K562 (cell line): ENCODE measurements around the gene FRMD1. TPM values are rescaled to one million over a fixed set of nuclear protein-coding genes. Genes with fewer than 3 reads are reported as not detected.

Experiments
- ATAC-seq: fragments of 200-7000 bp; cut with Tn5 transposase; 3 replicates; pipeline ENCODE4 v1.9.1; 2020; ENCODE audit warnings: moderate library complexity
- BruUV-seq: library from RNA; stranded (reverse); fragments of 400-500 nt; replicated peaks from 2 replicates; lab custom pipeline; 2021; lab: Mats Ljungman, UMichigan
- CTCF ChIA-PET: fragments of 300-600 bp; formaldehyde crosslinking; extraction: SDS; loops from one replicate; lab custom pipeline; 2021; ENCODE audit warnings: low intra/inter-chr PET ratio; lab: Yijun Ruan, JAX
- POLR2A ChIA-PET: fragments of 300-600, 350-650 bp; sonication (Branson Sonifier 250); formaldehyde crosslinking; extraction: SDS; loops from one replicate; lab custom pipeline; 2021; ENCODE audit warnings: antibody characterized with exemption, inconsistent platforms; lab: Yijun Ruan, JAX
- DNase-seq, 4 experiments: peaks; one replicate each; pipeline versions ENCODE4 v3.0.0 to v3.0.0-alpha.2; 2011 to 2018; ENCODE audit warnings: low spot score in 3 of 4, mixed read lengths in 3 of 4; ENCODE audit errors: extremely low read depth in 1 of 4
- FAIRE-seq: peaks from 2 replicates; lab custom pipeline; 2011; peaks lifted over from hg19 to GRCh38; lab: Jason Lieb, UNC
- H2AFZ ChIP-seq: 2 replicates; pipeline ENCODE4 v1.6.0; 2011; ENCODE audit warnings: low read depth, low read length, control low read depth, inconsistent platforms
- H3K27ac ChIP-seq: fragments of 200-600 bp; 3 replicates; pipeline ENCODE4 v1.8.0; 2011; ENCODE audit warnings: low read depth, mild to moderate bottlenecking, control low read depth, inconsistent platforms, low read length, moderate library complexity, mixed read lengths; ENCODE audit errors: extremely low read depth
- H3K27me3 ChIP-seq, 2 experiments: fragments of 300-600 bp in 1 of 2; 2 replicates in 1 of 2; 3 replicates in 1 of 2; pipeline versions ENCODE4 v1.6.0 to v1.8.0; 2011; ENCODE audit warnings: inconsistent platforms in 2 of 2, low read length in 2 of 2, mild to moderate bottlenecking in 1 of 2, mixed read lengths in 1 of 2, moderate library complexity in 1 of 2; ENCODE audit not compliant: control insufficient read depth in 2 of 2, insufficient read depth in 2 of 2
- H3K36me3 ChIP-seq: fragments of 300-600 bp; 3 replicates; pipeline ENCODE4 v1.8.0; 2011; ENCODE audit warnings: mild to moderate bottlenecking, low read length, inconsistent platforms; ENCODE audit not compliant: control insufficient read depth, insufficient read depth
- H3K4me1 ChIP-seq, 2 experiments: fragments of 200-600 bp in 1 of 2; replicated peaks in 1 of 2; 2 replicates in 1 of 2; 3 replicates in 1 of 2; pipeline versions ENCODE4 v1.5.1 to v1.8.0; 2011; ENCODE audit warnings: inconsistent platforms in 2 of 2, low read length in 2 of 2, mild to moderate bottlenecking in 1 of 2, mixed read lengths in 1 of 2, moderate library complexity in 1 of 2; ENCODE audit not compliant: control insufficient read depth in 2 of 2, insufficient read depth in 2 of 2
- H3K4me2 ChIP-seq: 2 replicates; pipeline ENCODE4 v1.6.1; 2011; ENCODE audit warnings: low read length, control low read depth, inconsistent platforms, mixed read lengths; ENCODE audit not compliant: insufficient read depth
- H3K4me3 ChIP-seq: fragments of 200-600 bp; sonication (generic), shearing (Covaris generic); 2 replicates; pipeline ENCODE4 v1.5.1; 2016; ENCODE audit warnings: control low read depth, inconsistent platforms
- H3K79me2 ChIP-seq: fragments of 200-600 bp; 3 replicates; pipeline ENCODE4 v1.8.0; 2011; ENCODE audit warnings: low read length, inconsistent platforms; ENCODE audit not compliant: control insufficient read depth, insufficient read depth
- H3K9ac ChIP-seq, 2 experiments: 2 replicates each; pipeline versions ENCODE4 v1.6.0 to v1.6.1; 2011; ENCODE audit warnings: low read depth in 2 of 2, low read length in 2 of 2, control low read depth in 1 of 2, inconsistent platforms in 1 of 2, mild to moderate bottlenecking in 1 of 2, mixed read lengths in 1 of 2; ENCODE audit not compliant: insufficient read depth in 1 of 2
- H3K9me1 ChIP-seq: one replicate; pipeline ENCODE4 v1.6.0; 2011; ENCODE audit warnings: inconsistent platforms, mild to moderate bottlenecking, low read length, moderate library complexity; ENCODE audit not compliant: control insufficient read depth, insufficient read depth
- H3K9me3 ChIP-seq: replicated peaks from 2 replicates; pipeline ENCODE4 v1.5.1; 2011; ENCODE audit warnings: low read depth, low read length, inconsistent platforms; ENCODE audit not compliant: control insufficient read depth, insufficient read depth
- H4K20me1 ChIP-seq: replicated peaks from 2 replicates; pipeline ENCODE4 v1.6.1; 2011; ENCODE audit warnings: low read length, inconsistent platforms, mixed read lengths; ENCODE audit not compliant: control insufficient read depth, insufficient read depth
- ATF1 ChIP-seq, 2 experiments: fragments of 450-650 bp in 1 of 2; IDR thresholded peaks; 2 replicates each; pipeline ENCODE4 v1.6.1; 2016; ENCODE audit warnings: missing compliant biosample characterization in 1 of 2, missing genetic modification characterization in 1 of 2
- CBX8 ChIP-seq: fragments of 200-600 bp; sonication (generic); IDR thresholded peaks from 2 replicates; pipeline ENCODE4 v1.6.1; 2012; ENCODE audit warnings: borderline replicate concordance, mixed run types, low read depth, mild to moderate bottlenecking, moderate library complexity, mixed read lengths, low read length, control low read depth, inconsistent platforms; ENCODE audit not compliant: poor library complexity, severe bottlenecking; ENCODE audit errors: extremely low read depth
- DMBX1 ChIP-seq: fragments of 250-450 bp; sonication (Bioruptor Pico); IDR thresholded peaks from 2 replicates; pipeline ENCODE4 v1.8.0; 2022; ENCODE audit warnings: inconsistent platforms, mild to moderate bottlenecking, moderate library complexity, borderline replicate concordance
- EZH2 ChIP-seq: IDR thresholded peaks from 2 replicates; pipeline ENCODE4 v1.6.1; 2012; ENCODE audit warnings: low read depth, mild to moderate bottlenecking, inconsistent platforms, low read length, borderline replicate concordance
- KLF1 ChIP-seq: fragments of 450-650 bp; IDR thresholded peaks from 2 replicates; pipeline ENCODE4 v1.6.1; 2016; ENCODE audit warnings: missing genetic modification characterization, missing compliant biosample characterization
- L3MBTL2 ChIP-seq: fragments of 450-650 bp; IDR thresholded peaks from 2 replicates; pipeline ENCODE4 v1.6.1; 2016; ENCODE audit warnings: mild to moderate bottlenecking, moderate library complexity
- SPI1 ChIP-seq: IDR thresholded peaks from 2 replicates; pipeline ENCODE4 v1.6.1; 2011; ENCODE audit warnings: low read depth, low read length, control low read depth, borderline replicate concordance
- SRSF9 ChIP-seq: fragments of 200-400 bp; formaldehyde crosslinking; IDR thresholded peaks from 2 replicates; pipeline ENCODE4 v1.6.1; 2017; ENCODE audit warnings: low read depth, low read length, borderline replicate concordance
- TCF3 ChIP-seq: sonication (generic); formaldehyde crosslinking; IDR thresholded peaks from 2 replicates; pipeline ENCODE4 v1.4.0; 2020; ENCODE audit warnings: mild to moderate bottlenecking, missing genetic modification reagents
- TOE1 ChIP-seq, 2 experiments: fragments of 450-650 bp in 1 of 2; sonication (generic) in 1 of 2; formaldehyde crosslinking in 1 of 2; IDR thresholded peaks; 2 replicates each; pipeline versions ENCODE4 v1.7.1 to v1.8.0; 2016 to 2022; ENCODE audit warnings: borderline replicate concordance in 2 of 2, mild to moderate bottlenecking in 2 of 2, antibody characterized with exemption in 1 of 2, inconsistent platforms in 1 of 2, low read depth in 1 of 2, missing genetic modification reagents in 1 of 2, moderate library complexity in 1 of 2
- ZNF263 ChIP-seq: sonication (generic); formaldehyde crosslinking; IDR thresholded peaks from 2 replicates; pipeline ENCODE4 v1.8.0; 2022; ENCODE audit warnings: mild to moderate bottlenecking, missing genetic modification reagents, borderline replicate concordance
- WGBS: fragments of 100-300 bp; shearing (Covaris generic); methylation state at CpG from one replicate; pipeline ENCODE4 v1.1.6; 2016; ENCODE audit warnings: low coverage, mixed read lengths; ENCODE audit not compliant: insufficient coverage; ENCODE audit errors: missing lambda C conversion rate; 5-methylcytosine and 5-hydroxymethylcytosine counted together
- in situ Hi-C: fragments of 300-500 bp; cut with MboI; formaldehyde crosslinking; loops from 4 replicates; pipeline ENCODE4 v1.15.0; 2018; ENCODE audit warnings: inconsistent platforms, mixed read lengths
- intact Hi-C: fragments of 100-400 bp; cut with micrococcal nuclease; formaldehyde crosslinking; loops from 2 replicates; pipeline ENCODE4 v1.14.2; 2022
- polyA plus RNA-seq, 8 experiments: library from polyadenylated mRNA; depleted of rRNA in 4 of 8; stranded (reverse) in 5 of 8; unstranded in 3 of 8; fragments of >200 nt; fragmentation: Nextera tagmentation in 2 of 8; fragmentation: Illumina TruSeq in 1 of 8; extraction: Ambion mirVana in 2 of 8; extraction: Trizol in 1 of 8; gene quantifications; 2 replicates each; pipeline versions ENCODE4 v1.2.1 to v1.2.3, GENCODE V29; 2011 to 2014; ENCODE audit warnings: inconsistent platforms in 1 of 8, missing spikeins in 1 of 8
- total RNA-seq, 7 experiments: library from RNA; depleted of rRNA in 6 of 7; stranded (reverse); fragments of >200 nt in 6 of 7; fragmentation: Illumina TruSeq in 2 of 7; extraction: Trizol in 2 of 7; gene quantifications; 2 replicates each; pipeline versions ENCODE4 v1.2.1 to v1.2.3, GENCODE V29; 2011 to 2021; ENCODE audit warnings: low replicate concordance in 1 of 7
- TF ChIP-seq, protein P1 (sequence below), 2 experiments: fragments of 200-800 bp in 1 of 2; sonication (Bioruptor generic) in 1 of 2; sonication (generic) in 1 of 2; formaldehyde crosslinking in 1 of 2; IDR thresholded peaks in 1 of 2; conservative IDR thresholded peaks in 1 of 2; 2 replicates each; pipeline versions ENCODE4 v1.5.0 to v1.6.1; 2016 to 2020; ENCODE audit warnings: missing compliant biosample characterization in 1 of 2, missing genetic modification characterization in 1 of 2, missing genetic modification reagents in 1 of 2
- TF ChIP-seq, protein P2 (sequence below): fragments of 450-650 bp; IDR thresholded peaks from 2 replicates; pipeline ENCODE4 v1.6.1; 2018; ENCODE audit not compliant: partially characterized antibody

The FRMD1 gene
- total and polyA plus RNA-seq, 9 of the 15 experiments (the other 6 are each of a cell fraction or from before 2014, with no cell fraction given), result 0.01 to 0.04 (median 0.01) TPM; not detected in 6

DNA sequence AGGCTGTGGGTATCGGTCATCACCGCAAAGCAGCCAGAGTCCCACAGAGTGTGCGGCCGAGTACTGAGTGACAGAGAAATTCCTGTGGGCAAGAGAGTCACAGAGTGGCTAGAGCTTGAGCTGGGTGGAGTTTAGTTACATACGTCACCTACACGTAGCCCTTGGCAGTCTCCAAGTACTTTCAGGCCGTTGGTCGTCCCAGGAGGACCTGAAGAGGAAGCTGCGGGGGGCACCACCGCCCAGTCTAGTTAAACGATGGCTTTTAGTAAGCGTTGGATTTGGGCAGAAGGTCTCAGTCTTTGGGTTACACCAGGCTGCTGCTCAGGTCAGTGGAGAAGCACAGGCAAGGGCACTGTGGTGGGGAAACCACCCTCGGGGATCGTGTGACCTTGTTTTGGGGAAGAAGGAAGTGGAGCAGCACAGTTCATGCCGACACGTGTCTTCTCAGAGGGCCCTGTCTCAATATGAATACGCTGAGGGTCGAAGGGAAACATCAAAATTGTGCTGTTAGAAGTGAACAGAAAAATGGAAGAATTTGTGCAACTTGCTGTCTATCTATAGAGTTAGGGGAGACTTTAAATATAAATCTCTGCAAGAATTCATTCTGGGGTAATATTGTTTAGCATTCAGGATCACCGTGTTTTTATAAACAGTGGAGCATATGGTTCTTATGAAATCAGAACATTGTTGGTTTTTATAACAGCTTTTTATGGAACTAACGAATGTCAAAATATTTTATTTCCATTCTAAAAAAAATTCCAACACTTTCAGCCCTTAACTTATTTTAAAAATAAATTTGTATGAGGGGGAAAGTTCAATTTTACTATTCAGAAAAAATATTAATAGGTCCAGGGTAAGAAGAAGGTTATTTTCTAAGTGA, 52.9 kb downstream of the FRMD1 start:
- Histone ChIP-seq H4K20me1 (no peaks in the 10 kb centered on the region), H2AFZ (0 out of 2 replicates have a peak overlapping the region, but pooled peaks have one; percentile 33), H3K4me1 (peaks cover 0 to 9% of the 10 kb centered on the region in 2 experiments; a peak in 3 of 5 replicates), H3K9me3 (no peaks in the 10 kb centered on the region), H3K27ac (no peak overlapping the region), H3K4me2 (no peak overlapping the region; the same call in 1 of the 2 replicates), H3K4me3 (no peak overlapping the region), H3K27me3 (peaks cover 31 to 57% of the 10 kb centered on the region in 2 experiments), H3K9ac (no peak overlapping the region), H3K9me1 (no peaks in the 10 kb centered on the region), H3K79me2 (no peaks in the 10 kb centered on the region), H3K36me3 (no peaks in the 10 kb centered on the region)
- 10% methylated on average over 20 of the region's 20 CpGs for WGBS
- peak; percentile 60 for ATAC-seq
- FAIRE-seq, result no peak
- no TSS peak for BruUV-seq
- no peak for DNase-seq
- CTCF ChIA-PET, result no interaction called here
- in situ Hi-C loops (no loop called here), intact Hi-C loops (no loop called here)
- POLR2A ChIA-PET, result interaction anchor here (0.5 kb wide), 1 partner anchor 443 kb away, joined by 3 read pairs; no protein-coding TSS in a partner anchor
- TF ChIP-seq KLF1 (tag) (0 out of 2 replicates have a peak, but pooled peaks have one; percentile 31), CBX8 (peak; percentile 49), ZNF263 (CRISPR knock-in tag) (no peak), DMBX1 (CRISPR knock-in tag) (no peak), ATF1 (CRISPR knock-in tag; IDR thresholded peaks at IDR 0.05) (no peak), ATF1 (tag; IDR thresholded peaks at IDR 0.05) (peak; percentile 55), L3MBTL2 (peak; percentile 40; the same call in 1 of the 2 replicates), SRSF9 (no peak), TOE1 (IDR thresholded peaks at IDR 0.05; ENCODE audit: borderline replicate concordance) (no peak), TOE1 (CRISPR knock-in tag; IDR thresholded peaks at IDR 0.05; ENCODE audit: borderline replicate concordance, low read depth) (no peak), SPI1 (0 out of 2 replicates have a peak, but pooled peaks have one; percentile 4), EZH2 (no peak), TCF3 (no peak)
- TF ChIP-seq, protein P1, sequence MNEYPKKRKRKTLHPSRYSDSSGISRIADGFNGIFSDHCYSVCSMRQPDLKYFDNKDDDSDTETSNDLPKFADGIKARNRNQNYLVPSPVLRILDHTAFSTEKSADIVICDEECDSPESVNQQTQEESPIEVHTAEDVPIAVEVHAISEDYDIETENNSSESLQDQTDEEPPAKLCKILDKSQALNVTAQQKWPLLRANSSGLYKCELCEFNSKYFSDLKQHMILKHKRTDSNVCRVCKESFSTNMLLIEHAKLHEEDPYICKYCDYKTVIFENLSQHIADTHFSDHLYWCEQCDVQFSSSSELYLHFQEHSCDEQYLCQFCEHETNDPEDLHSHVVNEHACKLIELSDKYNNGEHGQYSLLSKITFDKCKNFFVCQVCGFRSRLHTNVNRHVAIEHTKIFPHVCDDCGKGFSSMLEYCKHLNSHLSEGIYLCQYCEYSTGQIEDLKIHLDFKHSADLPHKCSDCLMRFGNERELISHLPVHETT (CRISPR knock-in tag; conservative IDR thresholded peaks at IDR 0.05 in 1 of 2, IDR thresholded peaks at IDR 0.05 in 1 of 2), result 0 out of 4 replicates have a peak, but pooled peaks of 1 of the 2 experiments have one; percentile 24
- TF ChIP-seq, protein P2, sequence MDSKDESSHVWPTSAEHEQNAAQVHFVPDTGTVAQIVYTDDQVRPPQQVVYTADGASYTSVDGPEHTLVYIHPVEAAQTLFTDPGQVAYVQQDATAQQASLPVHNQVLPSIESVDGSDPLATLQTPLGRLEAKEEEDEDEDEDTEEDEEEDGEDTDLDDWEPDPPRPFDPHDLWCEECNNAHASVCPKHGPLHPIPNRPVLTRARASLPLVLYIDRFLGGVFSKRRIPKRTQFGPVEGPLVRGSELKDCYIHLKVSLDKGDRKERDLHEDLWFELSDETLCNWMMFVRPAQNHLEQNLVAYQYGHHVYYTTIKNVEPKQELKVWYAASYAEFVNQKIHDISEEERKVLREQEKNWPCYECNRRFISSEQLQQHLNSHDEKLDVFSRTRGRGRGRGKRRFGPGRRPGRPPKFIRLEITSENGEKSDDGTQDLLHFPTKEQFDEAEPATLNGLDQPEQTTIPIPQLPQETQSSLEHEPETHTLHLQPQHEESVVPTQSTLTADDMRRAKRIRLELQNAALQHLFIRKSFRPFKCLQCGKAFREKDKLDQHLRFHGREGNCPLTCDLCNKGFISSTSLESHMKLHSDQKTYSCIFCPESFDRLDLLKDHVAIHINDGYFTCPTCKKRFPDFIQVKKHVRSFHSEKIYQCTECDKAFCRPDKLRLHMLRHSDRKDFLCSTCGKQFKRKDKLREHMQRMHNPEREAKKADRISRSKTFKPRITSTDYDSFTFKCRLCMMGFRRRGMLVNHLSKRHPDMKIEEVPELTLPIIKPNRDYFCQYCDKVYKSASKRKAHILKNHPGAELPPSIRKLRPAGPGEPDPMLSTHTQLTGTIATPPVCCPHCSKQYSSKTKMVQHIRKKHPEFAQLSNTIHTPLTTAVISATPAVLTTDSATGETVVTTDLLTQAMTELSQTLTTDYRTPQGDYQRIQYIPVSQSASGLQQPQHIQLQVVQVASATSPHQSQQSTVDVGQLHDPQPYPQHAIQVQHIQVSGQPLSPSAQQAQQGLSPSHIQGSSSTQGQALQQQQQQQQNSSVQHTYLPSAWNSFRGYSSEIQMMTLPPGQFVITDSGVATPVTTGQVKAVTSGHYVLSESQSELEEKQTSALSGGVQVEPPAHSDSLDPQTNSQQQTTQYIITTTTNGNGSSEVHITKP, result peak; percentile 58
